Hepatocyte (in vitro differentiated cells): ENCODE results near the gene AQR. TPM values are rescaled to one million over a fixed set of nuclear protein-coding genes. Genes with fewer than 3 reads are reported as not detected.

Source experiments
- DNase-seq: peaks from one replicate; pipeline ENCODE4 v3.0.0-alpha.2; 2016; ENCODE audit warnings: low spot score
- H2AFZ ChIP-seq: fragments of 200-600 bp; sonication (generic); 2 replicates; pipeline ENCODE4 v1.6.0; 2016; ENCODE audit warnings: antibody characterized with exemption, mild to moderate bottlenecking
- H3K27ac ChIP-seq: fragments of 200-600 bp; sonication (generic); 2 replicates; pipeline ENCODE4 v1.5.1; 2016; ENCODE audit warnings: mild to moderate bottlenecking
- H3K27me3 ChIP-seq: fragments of 200-600 bp; sonication (generic); 2 replicates; pipeline ENCODE4 v1.6.1; 2016
- H3K36me3 ChIP-seq: fragments of 200-600 bp; sonication (generic); replicated peaks from 2 replicates; pipeline ENCODE4 v1.5.1; 2016; ENCODE audit warnings: low read depth; ENCODE audit not compliant: insufficient read depth
- H3K4me1 ChIP-seq: fragments of 200-600 bp; sonication (generic); 2 replicates; pipeline ENCODE4 v1.5.1; 2016; ENCODE audit warnings: mild to moderate bottlenecking, moderate library complexity; ENCODE audit not compliant: insufficient read depth
- H3K4me2 ChIP-seq: fragments of 200-600 bp; sonication (generic); 2 replicates; pipeline ENCODE4 v1.6.0; 2016
- H3K4me3 ChIP-seq: fragments of 200-600 bp; sonication (generic); 2 replicates; pipeline ENCODE4 v1.5.1; 2016; ENCODE audit warnings: mild to moderate bottlenecking
- H3K79me2 ChIP-seq: fragments of 200-600 bp; sonication (generic); 2 replicates; pipeline ENCODE4 v1.6.0; 2017; ENCODE audit warnings: mild to moderate bottlenecking
- H3K9me2 ChIP-seq: fragments of 200-600 bp; sonication (generic); replicated peaks from 2 replicates; pipeline ENCODE4 v1.6.0; 2017; ENCODE audit warnings: mild to moderate bottlenecking; ENCODE audit not compliant: insufficient read depth
- H3K9me3 ChIP-seq: fragments of 200-600 bp; sonication (generic); 2 replicates; pipeline ENCODE4 v1.5.1; 2016; ENCODE audit warnings: low read depth, mild to moderate bottlenecking
- H4K20me1 ChIP-seq: fragments of 200-600 bp; sonication (generic); 2 replicates; pipeline ENCODE4 v1.6.0; 2016; ENCODE audit warnings: mild to moderate bottlenecking; ENCODE audit not compliant: insufficient read depth, poor library complexity, severe bottlenecking
- CTCF ChIP-seq: fragments of 200-600 bp; sonication (generic); IDR thresholded peaks from 2 replicates; pipeline ENCODE4 v1.5.1; 2016; ENCODE audit warnings: antibody characterized with exemption, mild to moderate bottlenecking; ENCODE audit not compliant: poor library complexity
- EZH2 ChIP-seq: fragments of 200-600 bp; sonication (generic); IDR thresholded peaks from 2 replicates; pipeline ENCODE4 v1.6.1; 2016; ENCODE audit warnings: antibody characterized with exemption, mild to moderate bottlenecking, borderline replicate concordance
- EZH2phosphoT487 ChIP-seq: fragments of 200-600 bp; sonication (generic); IDR thresholded peaks from one replicate; pipeline ENCODE4 v1.6.1; 2018; ENCODE audit warnings: antibody characterized with exemption, mild to moderate bottlenecking, low read depth, moderate library complexity; ENCODE audit not compliant: unreplicated experiment, severe bottlenecking
- WGBS: methylation state at CpG from one replicate; pipeline ENCODE4 v1.1.6; 2016; ENCODE audit warnings: low lambda C conversion rate; ENCODE audit errors: missing lambda C conversion rate; 5-methylcytosine and 5-hydroxymethylcytosine counted together
- polyA plus RNA-seq: library from polyadenylated mRNA; unstranded; fragments of >200 nt; fragmentation: Nextera tagmentation; extraction: Ambion mirVana; gene quantifications from 2 replicates; pipeline ENCODE4 v1.2.1, GENCODE V29; 2016
- total RNA-seq: library from RNA; depleted of rRNA; stranded (reverse); fragments of >200 nt; gene quantifications from 2 replicates; pipeline ENCODE4 v1.2.3, GENCODE V29; 2014

Gene AQR
- total and polyA plus RNA-seq, 2 experiments from 2014 or later: 15.3 to 39.8 TPM

DNA sequence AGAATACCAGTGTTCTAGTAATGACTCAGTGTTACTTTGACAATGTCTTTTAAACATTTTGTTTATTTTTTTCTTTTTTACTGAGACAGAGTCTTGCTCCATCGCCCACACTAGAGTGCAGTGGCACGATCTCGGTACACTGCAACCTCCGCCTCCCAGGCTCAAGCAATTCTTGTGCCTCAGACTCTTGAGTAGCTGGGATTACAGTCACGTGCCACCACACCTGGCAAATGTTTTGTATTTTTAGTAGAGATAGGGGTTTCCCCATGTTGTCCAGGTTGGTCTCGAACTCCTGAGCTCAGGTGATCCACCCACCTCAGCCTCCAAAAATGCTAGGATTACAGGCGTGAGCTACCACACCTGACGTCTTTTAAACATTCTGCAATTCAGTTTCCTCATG is 15.7 kb downstream of the AQR start:
- Histone ChIP-seq H3K9me3 (no peaks in the 10 kb centered on the region), H3K79me2 (peaks cover 13% of the 10 kb centered on the region), H3K27ac (no peak overlapping the region), H3K9me2 (no peaks in the 10 kb centered on the region), H3K4me2 (no peak overlapping the region), H3K36me3 (no peaks in the 10 kb centered on the region), H3K4me3 (no peak overlapping the region), H2AFZ (no peak overlapping the region), H3K27me3 (no peaks in the 10 kb centered on the region), H4K20me1 (no peaks in the 10 kb centered on the region), H3K4me1 (no peaks in the 10 kb centered on the region)
- TF ChIP-seq EZH2phosphoT487: no peak
- TF ChIP-seq CTCF: no peak
- 86% methylated on average over 8 of the region's 8 CpGs for WGBS
- no peak for DNase-seq

DNA sequence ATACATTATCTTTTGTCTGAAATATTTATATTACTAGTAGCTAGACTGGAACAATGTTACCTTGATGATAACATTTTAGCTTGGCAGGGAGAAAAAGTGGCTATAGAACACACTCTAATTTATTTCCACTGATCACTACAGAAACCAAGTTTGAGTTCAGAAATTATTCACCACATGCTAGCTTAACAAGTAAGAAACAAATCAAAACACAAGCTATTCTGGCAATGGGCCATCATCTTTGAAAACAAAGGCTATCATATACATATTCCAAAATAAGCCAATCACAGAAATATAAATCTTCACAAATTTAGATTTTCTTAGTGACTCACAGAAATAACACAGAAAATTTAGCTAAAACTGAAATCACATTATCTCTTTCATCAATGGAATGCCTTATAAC is 17.1 kb downstream of the AQR start:
- Histone ChIP-seq H3K4me3 (no peak overlapping the region), H2AFZ (no peak overlapping the region), H3K4me1 (no peaks in the 10 kb centered on the region), H3K27me3 (no peaks in the 10 kb centered on the region), H3K36me3 (no peaks in the 10 kb centered on the region), H3K4me2 (no peak overlapping the region), H3K9me2 (no peaks in the 10 kb centered on the region), H3K79me2 (peaks cover 10% of the 10 kb centered on the region), H3K9me3 (no peaks in the 10 kb centered on the region), H3K27ac (no peak overlapping the region), H4K20me1 (no peaks in the 10 kb centered on the region)
- DNase-seq: no peak
- TF ChIP-seq EZH2phosphoT487 (no peak), EZH2 (no peak), CTCF (no peak)

GRCh38 chr15:34951993-34952392 is 17.5 kb downstream of the AQR start:
- no peaks in the 10 kb centered on the region for H3K9me2 ChIP-seq
- H3K79me2 ChIP-seq: peaks cover 10% of the 10 kb centered on the region
- H3K4me2 ChIP-seq: no peak overlapping the region
- 77% methylated on average over 1 of the region's 1 CpG for WGBS
- H2AFZ ChIP-seq: no peak overlapping the region
- no peak overlapping the region for H3K4me3 ChIP-seq
- H3K36me3 ChIP-seq: no peaks in the 10 kb centered on the region
- no peaks in the 10 kb centered on the region for H4K20me1 ChIP-seq
- no peaks in the 10 kb centered on the region for H3K4me1 ChIP-seq
- no peak for DNase-seq
- no peaks in the 10 kb centered on the region for H3K9me3 ChIP-seq
- no peaks in the 10 kb centered on the region for H3K27me3 ChIP-seq
- no peak overlapping the region for H3K27ac ChIP-seq
- TF ChIP-seq CTCF (no peak), EZH2 (no peak), EZH2phosphoT487 (no peak)

- H3K79me2 ChIP-seq: no peaks in the 10 kb centered on the region
- WGBS: 97% methylated on average over 3 of the region's 3 CpGs
- H2AFZ ChIP-seq: no peak overlapping the region
- H3K4me1 ChIP-seq: no peaks in the 10 kb centered on the region
- H3K36me3 ChIP-seq: no peaks in the 10 kb centered on the region
- no peak overlapping the region for H3K4me2 ChIP-seq
- no peaks in the 10 kb centered on the region for H3K9me3 ChIP-seq
- H3K9me2 ChIP-seq: no peaks in the 10 kb centered on the region
- H3K27me3 ChIP-seq: no peaks in the 10 kb centered on the region
- DNase-seq: no peak
- no peaks in the 10 kb centered on the region for H4K20me1 ChIP-seq
- no peak overlapping the region for H3K4me3 ChIP-seq
- TF ChIP-seq CTCF (no peak), EZH2 (no peak), EZH2phosphoT487 (no peak)
- H3K27ac ChIP-seq: no peak overlapping the region
These were observed 24.6 kb downstream of the AQR start for GRCh38 chr15:34944936-34945335.
